Left cardiac atrium (tissue), 4 donors: Measurements from ENCODE around the gene TH. TPM values are rescaled to one million over a fixed set of nuclear protein-coding genes. Genes with fewer than 3 reads are reported as not detected.
A peak's percentile ranks its signal among the peaks of the same experiment; 100 is the strongest.

Experiments used
- ATAC-seq, 2 donors: fragments of 200-7000 bp; cut with Tn5 transposase; one replicate each; pipeline ENCODE4 v1.9.1; 2020; ENCODE audit warnings: mild to moderate bottlenecking in 2 of 2, moderate library complexity in 2 of 2
- DNase-seq: peaks from one replicate; pipeline ENCODE4 v3.0.0-alpha.2; 2020
- intact Hi-C, 2 donors: fragments of 100-400 bp; cut with DNase I; formaldehyde crosslinking; loops; one replicate each; pipeline versions ENCODE4 v1.14.1 to v1.15.1; 2022 to 2023
- total RNA-seq, 2 donors: library from RNA; stranded (reverse); fragmentation: NEBNext Ultra II Directional; extraction: Animal tissue kit (Norgen Biotek cat#: 25700); gene quantifications; one replicate each; pipeline ENCODE4 v1.2.1, GENCODE V29; 2021
- donor health status: DM: no; HTN: yes; CAD: no.
- donor health status: DM: no; HTN: yes; CAD: no; lungs with severe emphysema.
- donor health status: DM: yes; HTN: yes; CAD: no.
- donor health status: Dilated cardiomyopathy.

TH gene
- total RNA-seq, 2 donors from 2014 or later, result not detected

DNA sequence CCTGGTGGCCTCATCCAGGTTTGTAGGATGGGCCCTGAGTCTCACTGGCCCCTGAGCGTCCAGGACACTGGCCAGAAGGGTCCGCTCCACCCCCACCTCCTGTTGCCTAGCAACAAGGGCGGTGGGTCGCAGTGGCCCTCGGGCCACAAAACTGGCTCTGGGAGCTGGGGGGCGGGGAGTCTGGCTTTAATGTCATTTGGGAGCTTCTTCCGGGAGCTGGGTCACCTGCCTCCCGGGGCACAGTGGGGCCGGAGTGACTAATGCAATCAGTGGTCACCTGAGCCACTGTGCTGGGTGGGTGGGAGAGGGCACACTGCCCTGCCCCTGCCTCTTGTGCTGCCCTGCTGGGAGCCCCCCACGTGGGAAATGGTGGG lies 2.6 kb downstream of the TH start:
- ATAC-seq, result no peak
- intact Hi-C loops, result no loop called here
- no peak for DNase-seq

DNA sequence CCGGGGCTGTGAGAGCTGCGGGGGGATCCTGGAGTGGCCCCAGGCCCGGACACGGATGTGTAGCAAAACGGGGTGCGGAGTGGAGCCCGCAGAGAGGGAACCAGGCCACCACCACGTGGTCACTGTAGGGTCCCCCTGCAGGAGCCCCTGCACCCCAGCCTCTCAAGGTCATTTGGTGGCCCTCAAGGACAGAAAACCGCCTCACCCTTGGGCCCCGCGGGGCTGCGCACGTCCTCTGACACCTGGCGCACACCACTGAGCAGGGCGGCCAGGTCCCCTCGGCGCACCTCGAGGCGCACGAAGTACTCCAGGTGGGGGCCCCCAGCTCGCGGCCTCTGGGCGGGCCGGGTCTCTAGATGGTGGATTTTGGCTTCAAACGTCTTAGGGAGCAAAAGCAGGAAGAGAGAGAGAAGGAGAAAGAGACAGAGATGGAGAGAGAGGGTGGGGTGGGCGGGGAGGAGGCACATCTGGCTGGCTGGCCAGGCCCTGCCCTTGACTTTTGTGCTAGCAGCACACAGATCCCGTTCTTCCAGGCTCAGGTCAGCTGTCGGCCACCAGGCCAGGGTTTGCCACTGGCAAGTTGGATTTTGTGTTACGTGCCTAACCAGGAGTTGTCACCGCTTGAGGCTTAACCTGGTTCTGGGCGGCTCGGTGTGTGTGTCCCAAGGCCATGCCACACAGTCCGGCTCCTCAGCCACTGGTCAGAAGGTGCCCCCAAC lies 3.2 kb downstream of the TH start:
- DNase-seq (no peak), ATAC-seq (no peak)
- intact Hi-C loops, result no loop called here

DNA sequence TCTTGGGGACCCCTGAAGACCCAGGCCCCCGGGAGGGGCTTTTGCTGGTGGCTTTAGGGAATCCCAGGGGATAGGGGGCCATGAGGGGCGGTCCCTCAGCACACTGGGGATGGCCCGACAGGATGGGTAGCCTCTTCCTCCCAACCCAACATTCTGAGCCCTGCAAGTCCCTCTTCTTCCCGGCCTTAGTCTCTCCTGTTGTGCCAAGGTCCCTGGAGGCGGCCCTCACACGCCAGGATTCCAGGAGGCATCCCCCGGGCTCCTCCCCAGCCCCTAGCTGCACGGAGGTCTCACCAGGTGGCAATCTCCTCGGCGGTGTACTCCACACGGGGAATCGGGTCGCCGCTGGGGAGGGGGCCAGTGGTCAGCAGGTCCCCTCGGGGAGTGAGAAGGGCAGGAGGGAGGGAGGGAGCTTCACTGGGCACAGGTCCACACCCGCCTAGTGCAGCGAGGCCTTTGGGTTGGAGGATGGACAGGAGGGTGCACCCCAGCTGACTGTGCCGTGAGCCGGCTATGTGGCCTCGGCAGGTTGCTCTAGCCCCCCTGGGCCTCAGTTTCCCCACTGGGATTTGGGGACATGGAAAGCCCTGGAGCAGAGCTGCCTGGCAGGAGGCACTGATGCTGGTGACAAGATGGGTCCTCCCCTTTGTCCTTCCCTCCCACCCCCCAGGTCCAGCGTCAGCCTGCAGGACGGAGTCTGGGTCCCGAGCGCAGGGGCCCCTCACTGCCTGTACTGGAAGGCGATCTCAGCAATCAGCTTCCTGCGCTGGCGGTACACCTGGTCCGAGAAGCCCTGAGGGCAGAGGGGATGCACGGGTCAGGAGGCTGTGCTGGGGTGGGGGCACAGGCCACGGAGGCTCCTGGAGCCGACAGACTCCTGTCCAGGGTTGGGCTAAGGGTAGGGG lies 4.2 kb downstream of the TH start:
- intact Hi-C loops, result no loop called here
- no peak for DNase-seq
- ATAC-seq, result no peak

- ATAC-seq (peak; percentile 56 to 63), DNase-seq (no peak)
- intact Hi-C loops, result no loop called here
These were observed 5.3 kb downstream of the TH start for GRCh38 chr11:2166091-2166851.

DNA sequence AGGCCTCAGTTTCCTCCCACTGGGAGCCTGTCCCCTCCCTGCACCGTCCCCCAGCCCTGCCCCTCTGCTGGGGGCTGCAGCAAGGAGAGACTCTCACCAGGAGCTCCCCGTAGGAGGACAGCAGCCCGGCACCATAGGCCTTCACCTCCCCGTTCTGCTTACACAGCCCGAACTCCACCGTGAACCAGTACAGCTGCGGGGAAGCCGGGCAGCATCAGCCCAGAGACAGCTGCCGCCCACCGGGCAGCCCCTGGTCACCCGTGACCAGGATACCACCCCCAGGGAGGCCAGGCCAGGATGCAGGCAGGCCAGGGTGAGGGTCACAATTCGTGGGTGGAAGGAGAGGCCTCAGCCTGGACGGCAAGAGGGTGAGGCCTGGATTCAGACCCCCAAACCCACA lies 6.0 kb downstream of the TH start:
- intact Hi-C loops, result no loop called here
- ATAC-seq (no peak), DNase-seq (no peak)

DNA sequence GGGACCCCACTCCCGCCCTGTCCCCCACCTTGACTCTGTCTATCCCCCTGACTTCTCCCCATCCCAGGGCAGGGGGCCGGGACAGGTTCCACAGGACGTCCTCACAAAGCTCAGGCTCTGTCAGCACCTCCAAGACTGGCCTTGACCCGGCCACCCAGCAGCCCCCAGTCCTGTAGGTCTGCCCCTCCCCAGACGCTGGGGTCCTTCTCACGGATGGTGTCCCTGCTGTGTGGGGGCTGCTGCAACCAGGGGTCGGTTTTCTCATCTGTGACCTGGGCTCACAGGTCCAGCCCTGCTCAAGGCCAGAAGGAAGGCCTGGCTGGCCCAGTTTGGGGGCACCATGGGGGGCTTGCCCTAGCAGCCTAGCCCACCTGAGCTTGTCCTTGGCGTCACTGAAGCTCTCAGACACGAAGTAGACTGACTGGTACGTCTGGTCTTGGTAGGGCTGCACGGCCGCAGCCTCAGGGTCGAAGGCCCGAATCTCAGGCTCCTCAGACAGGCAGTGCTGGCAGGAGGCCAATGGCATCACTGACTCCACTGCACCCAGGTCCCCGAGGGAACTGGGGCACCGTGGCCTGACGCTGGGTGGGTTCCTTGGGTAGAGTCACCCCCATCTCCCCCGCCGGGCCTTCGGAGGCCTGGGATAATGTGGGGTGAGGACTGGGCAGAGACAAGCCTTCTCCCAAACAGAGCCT lies 6.6 kb downstream of the TH start:
- no peak for ATAC-seq
- DNase-seq, result no peak
- intact Hi-C loops, result no loop called here

DNA sequence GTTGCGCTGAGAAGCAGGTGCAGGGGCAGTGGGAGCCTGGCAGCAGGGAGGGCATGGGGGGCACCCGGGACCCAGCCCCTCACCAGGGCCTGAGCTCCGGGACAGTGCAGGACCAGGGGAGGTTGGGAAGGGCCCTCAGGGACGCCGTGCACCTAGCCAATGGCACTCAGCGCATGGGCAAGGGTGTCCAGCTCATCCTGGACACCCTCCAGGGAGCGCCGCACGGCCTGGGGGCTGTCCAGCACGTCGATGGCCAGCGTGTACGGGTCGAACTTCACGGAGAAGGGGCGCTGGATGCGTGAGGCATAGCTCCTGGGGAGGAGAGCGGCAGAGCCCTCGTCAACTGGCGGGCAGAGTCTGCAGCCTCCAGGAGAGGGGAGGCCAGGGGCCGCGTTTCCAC lies 7.5 kb downstream of the TH start:
- intact Hi-C loops, result no loop called here
- no peak for ATAC-seq
- no peak for DNase-seq

- no peak for DNase-seq
- ATAC-seq, result no peak
- intact Hi-C loops, result no loop called here
These were observed 8.1 kb downstream of the TH start for GRCh38 chr11:2163428-2163978.

DNA sequence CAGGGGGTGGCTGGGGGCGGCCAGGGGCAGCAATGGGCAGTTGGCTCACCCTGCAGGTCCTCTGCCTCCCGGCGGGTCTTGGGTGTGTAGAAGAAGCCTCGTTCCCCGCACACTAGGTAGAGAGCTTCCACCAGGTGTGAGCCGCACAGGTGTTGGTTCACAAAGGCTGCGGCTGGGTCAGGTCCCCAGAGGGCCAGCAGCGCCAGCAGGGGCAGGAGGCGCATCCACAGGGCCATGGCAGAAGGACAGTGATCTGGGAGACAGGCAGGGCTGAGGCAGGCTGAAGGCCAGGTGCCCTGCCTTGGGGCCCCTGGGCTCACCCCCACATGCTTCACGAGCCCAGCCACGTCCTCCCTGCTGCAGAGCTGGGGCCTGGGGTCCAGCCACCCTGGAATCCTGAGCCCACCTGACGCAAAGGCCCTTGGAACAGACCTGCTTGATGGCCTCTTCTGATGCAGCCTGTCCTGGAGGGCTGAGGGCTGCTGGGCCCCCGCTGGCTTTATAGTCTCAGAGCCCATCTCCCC lies 10.8 kb downstream of the TH start, which contains the start of gene INS:
Gene INS (minus strand): TSS at position 474 of the 524 bp plus-strand sequence. CDS start 238 bp downstream, at position 236.
- intact Hi-C loops, result no loop called here
- no peak for ATAC-seq

DNA sequence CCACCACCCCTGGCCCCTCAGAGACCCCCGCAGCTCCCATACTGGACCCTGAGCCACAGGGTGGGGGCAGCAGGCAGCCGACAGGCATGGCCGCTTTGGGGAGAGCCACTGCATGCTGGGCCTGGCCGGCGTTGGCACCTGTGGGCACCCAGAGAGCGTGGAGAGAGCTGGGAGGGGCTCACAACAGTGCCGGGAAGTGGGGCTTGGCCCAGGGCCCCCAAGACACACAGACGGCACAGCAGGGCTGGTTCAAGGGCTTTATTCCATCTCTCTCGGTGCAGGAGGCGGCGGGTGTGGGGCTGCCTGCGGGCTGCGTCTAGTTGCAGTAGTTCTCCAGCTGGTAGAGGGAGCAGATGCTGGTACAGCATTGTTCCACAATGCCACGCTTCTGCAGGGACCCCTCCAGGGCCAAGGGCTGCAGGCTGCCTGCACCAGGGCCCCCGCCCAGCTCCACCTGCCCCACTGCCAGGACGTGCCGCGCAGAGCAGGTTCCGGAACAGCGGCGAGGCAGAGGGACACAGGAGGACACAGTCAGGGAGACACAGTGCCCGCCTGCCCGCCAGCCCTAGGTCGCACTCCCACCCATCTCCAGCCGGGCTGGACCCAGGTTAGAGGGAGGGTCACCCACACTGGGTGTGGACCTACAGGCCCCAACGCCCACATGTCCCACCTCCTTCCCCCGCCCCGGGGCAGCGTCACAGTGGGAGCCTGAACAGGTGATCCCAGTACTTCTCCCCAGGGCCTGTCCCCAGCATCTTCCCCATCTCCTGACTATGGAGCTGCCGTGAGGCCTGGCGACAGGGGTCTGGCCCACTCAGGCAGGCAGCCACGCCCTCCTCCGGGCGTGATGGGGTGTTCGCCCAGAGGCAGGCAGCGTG lies 11.8 kb downstream of the TH start:
- DNase-seq (no peak), ATAC-seq (no peak)
- intact Hi-C loops, result loop anchor here in 1 of 2 donors (10.0 kb wide), 1 partner anchor 275 kb away; no protein-coding TSS in a partner anchor

More for the DNA sequence above, 10.8 kb downstream of the TH start, which contains the start of gene INS:
- DNase-seq, result no peak

- no peak for DNase-seq
- ATAC-seq, result no peak
- intact Hi-C loops, result loop anchor here in 1 of 2 donors (10.0 kb wide), 1 partner anchor 274 kb away; no protein-coding TSS in a partner anchor
These were observed 12.6 kb downstream of the TH start for GRCh38 chr11:2158966-2159365.

GRCh38 chr11:2158296-2158737 lies 13.3 kb downstream of the TH start:
- intact Hi-C loops, result loop anchor here in 1 of 2 donors (10.0 kb wide), 1 partner anchor 274 kb away; no protein-coding TSS in a partner anchor
- ATAC-seq (no peak), DNase-seq (no peak)

- DNase-seq (no peak), ATAC-seq (no peak)
- intact Hi-C loops, result loop anchor here in 1 of 2 donors (10.0 kb wide), 1 partner anchor 273 kb away; no protein-coding TSS in a partner anchor
These were observed 14.1 kb downstream of the TH start for GRCh38 chr11:2157294-2158040.

DNA sequence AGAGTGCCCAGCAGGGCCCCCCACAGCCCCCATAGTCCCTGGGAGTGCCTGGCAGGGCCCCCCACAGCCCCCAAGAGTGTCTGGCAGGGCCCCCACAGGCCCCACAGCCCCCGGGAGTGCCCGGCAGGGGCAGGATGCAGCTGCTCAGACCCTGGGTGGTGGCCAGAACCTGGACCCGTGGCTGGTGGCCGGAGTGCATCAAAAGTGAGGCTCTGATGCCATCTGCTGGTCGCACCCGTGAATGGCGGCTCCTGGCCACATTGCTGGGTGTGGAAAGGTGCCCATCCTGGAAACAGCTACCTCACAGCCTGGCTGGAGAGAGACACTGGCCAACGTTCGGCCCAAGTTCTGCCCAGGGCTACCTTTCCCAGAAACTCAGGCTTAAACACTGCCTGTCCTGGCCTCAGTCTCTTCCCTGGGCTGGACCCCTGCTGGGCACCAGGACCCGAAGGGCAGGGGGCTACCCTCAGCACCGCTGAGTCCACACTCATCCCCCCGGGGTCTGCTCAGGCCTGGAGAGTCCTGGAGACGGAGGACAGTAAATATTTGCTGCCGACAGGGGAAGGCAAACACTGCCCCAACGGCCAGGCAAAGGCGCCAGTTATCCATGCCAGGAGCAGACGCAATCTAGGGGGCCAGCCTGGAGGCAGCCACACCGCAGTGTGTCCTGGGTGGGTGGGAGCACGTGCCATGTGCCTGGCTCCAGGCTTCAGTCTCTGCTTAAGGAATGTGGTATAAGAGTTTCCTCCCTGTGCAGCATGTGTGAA lies 15.0 kb downstream of the TH start:
- DNase-seq, result peak; percentile 71
- peak; percentile 38 to 55 for ATAC-seq
- intact Hi-C loops, result loop anchor here in 1 of 2 donors (10.0 kb wide), 1 partner anchor 272 kb away; no protein-coding TSS in a partner anchor

DNA sequence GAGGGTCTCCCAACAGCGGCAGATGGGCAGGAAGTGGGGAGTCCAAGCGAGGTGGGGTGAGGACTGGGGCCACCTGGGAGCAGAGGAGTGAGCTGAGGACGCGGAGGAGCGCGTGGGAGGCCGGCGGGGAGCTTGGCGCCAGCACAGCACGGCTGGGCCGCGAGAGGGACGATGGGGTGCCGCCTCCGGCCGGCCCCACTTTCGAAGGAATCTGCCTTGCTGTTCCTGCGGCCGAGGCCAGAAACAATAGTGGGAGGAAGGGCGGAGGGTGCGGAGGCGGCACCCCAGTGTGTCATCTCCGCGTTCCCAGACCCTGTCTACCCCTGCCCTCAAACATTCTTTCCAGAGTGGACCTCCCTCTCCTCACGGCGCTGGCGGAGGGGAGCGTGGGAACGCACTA lies 16.1 kb downstream of the TH start:
- intact Hi-C loops, result loop anchor here in 1 of 2 donors (2.0 to 10.0 kb wide), 2 partner anchors 271 to 503 kb away; no protein-coding TSS in a partner anchor
- no peak for ATAC-seq

More for the DNA sequence above, 16.1 kb downstream of the TH start:
- DNase-seq, result no peak
